Stimulated activated CD8-positive, alpha-beta memory T cell treated with anti-CD3 and anti-CD28 coated beads, Interleukin-7, amount 100 ng/mL, for 4 hours (primary cell): Measurements from ENCODE around the gene C20orf141.
"Not testable (repeated sequence)": the region's sequence is repeated elsewhere in the genome, so short reads cannot be mapped to it uniquely, and the experiment has no call there.

ENCODE experiments used
- DNase-seq, 2 donors: peaks; one replicate each; pipeline ENCODE4 v3.0.0-alpha.2; 2020; ENCODE audit warnings: low read depth in 2 of 2

C20orf141 gene, protein sequence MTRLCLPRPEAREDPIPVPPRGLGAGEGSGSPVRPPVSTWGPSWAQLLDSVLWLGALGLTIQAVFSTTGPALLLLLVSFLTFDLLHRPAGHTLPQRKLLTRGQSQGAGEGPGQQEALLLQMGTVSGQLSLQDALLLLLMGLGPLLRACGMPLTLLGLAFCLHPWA

DNA sequence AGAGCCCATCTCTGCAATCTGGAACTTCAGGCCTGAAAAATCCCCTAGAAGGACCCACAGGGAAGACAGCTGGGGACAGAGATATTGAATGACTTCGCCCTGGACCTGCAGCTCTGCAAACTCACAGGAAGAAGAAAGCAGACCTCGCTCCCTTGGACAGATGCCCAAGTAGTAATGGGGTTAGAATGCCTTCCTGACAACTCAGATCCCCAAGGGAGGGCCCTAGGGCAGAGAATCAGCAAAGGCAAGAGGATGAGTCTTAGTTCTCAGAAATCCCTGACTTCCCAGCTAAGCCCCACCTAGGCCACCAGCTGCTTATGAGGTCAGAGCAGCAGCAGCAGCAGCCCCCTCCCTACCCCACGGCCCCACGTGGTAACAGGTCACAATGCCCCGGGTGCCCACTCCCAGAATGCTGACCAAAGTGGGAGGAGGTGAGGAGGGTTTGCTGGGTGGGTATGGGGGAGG lies at the start of gene C20orf141:
Gene C20orf141, plus strand, starts transcription at position 401 of the 465 bp plus-strand sequence. CDS start 198 bp downstream, outside the sequence.
- no peak for DNase-seq

DNA sequence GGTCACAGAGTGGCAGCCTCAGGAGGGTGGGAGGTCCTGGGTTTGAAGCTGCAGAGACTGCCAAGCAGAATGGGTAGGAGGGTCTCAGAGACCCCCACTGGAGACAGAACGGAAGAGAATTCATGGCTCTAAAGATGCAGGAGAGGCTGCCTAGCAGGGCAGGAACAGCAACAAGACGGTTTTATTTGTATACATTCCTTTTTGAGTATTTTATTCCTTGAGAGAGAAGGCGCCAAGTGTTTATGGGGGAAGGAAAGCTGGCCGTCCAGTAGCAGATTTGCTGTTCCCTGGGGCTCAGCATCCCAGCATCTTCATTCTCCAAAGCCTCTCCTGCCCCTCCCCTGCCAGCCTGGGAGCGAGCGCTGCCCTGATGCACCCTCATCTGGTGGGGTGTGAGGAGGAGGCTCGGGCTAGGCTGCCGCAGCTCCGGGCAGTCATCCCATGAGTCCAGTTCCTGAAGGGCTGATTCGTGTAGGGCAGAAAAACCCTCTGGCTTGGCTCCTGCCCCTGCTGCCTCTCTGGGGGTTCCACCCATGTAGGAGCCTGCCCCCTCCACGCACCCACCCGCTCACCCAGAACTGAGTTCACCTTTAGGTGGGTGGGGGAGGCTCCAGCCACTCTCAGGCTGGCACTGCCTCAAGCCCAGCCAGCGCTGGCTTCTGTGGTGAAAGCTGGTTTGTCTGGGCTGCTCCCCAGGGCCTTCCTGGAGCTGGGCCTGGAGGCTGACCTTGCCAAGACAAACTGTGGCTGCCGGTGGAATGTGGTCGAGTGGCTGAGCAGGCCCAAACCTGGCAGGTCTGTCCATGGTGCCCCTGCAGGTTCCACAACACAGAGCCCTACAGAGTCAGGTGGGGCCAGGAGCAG lies 46.8 kb upstream of the C20orf141 start:
- no peak for DNase-seq

DNA sequence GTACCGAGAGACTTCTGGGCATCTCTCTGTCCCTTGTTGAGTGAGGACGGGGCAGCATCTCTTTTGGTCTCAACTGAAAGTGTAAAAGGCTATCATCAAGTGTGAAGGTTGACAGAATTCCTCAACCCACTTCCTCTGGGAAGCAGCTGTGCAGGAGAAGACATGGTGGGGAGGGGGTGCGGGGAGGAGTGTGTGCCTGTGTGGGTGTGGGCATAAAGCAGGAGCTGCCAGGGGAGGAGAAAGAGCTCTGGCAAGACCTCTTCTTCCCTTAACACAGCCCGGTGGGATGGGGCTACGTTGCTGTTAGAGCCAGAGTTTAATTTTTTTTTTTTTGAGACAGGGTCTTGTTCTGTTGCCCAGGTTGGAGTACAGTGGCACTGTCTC lies 46.2 kb upstream of the C20orf141 start:
- no peak for DNase-seq

DNA sequence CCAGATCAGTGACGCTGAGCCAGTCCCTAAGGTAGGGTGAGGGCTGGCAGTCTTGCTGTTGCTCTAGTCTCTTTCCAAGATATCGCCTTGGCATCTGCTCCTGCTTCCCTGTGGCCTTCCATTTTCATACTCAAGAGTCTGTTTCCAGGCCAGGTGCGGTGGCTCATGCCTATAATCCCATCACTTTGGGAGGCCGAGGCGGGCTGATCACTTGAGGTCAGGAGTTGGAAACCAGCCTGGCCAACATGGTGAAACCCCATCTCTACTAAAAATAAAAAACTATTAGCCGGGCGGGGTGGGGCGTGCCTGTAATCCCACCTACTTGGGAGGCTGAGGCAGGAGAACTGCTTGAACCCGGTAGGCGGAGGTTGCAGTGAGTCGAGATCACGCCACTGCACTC lies 44.7 kb upstream of the C20orf141 start:
- not testable (repeated sequence) for DNase-seq

DNA sequence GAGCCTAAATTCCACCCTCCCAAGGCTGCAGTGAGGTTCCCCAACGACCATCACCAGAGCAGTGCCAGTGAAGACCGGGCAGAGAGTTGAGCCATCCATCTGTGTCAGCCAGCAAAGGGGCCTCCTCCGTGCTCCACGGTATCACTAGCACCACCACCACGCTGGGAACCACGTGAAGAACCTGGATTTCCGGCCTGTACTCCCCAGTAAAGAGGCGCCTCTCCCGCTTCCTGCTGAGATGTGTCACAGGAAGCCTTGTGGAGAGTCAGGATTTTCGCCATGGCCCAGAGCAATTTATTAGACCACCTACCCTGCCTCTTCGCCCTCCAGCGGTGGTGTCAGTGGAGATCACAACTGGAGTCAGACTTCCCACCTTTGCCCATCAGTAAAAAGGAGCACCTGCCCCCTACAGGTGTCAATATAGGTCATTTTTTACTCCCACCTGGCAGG lies 43.1 kb upstream of the C20orf141 start:
- DNase-seq, result no peak

DNA sequence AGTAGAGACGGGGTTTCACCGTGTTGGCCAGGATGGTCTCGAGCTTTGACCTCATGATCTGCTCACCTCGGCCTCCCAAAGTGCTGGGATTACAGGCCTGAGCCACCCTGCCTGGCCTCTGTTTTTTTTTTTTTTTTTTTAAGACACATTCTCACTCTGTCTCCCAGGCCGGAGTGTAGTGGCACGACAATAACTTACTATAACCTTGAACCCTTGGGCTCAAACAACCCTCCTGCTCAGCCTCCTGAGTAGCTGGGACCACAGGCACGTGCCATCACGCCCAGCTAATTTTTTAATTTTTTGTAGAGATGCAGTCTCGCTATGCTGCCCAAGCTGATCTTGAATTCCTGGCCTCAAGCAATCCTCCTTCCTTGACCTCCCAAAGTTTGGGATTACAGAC lies 41.0 kb upstream of the C20orf141 start:
- no peak for DNase-seq

DNA sequence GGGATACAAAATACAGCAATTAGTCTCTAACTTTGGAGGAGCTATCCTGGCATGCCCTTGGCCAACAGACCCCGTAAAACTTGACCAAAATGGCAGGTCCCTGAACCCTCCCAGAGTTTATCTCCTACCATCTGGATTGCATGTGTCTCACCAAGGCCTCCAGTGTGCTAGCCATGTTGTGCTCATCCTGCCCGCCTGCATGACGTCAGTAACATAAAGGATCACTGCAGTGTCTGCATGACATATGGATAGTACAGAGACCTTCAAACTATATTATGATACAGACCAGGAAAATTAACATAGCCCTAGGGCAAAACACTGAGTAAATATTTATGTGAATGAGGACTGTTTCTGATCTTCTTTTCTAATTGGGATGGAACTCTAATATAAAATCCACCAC lies 39.6 kb upstream of the C20orf141 start:
- no peak for DNase-seq

DNA sequence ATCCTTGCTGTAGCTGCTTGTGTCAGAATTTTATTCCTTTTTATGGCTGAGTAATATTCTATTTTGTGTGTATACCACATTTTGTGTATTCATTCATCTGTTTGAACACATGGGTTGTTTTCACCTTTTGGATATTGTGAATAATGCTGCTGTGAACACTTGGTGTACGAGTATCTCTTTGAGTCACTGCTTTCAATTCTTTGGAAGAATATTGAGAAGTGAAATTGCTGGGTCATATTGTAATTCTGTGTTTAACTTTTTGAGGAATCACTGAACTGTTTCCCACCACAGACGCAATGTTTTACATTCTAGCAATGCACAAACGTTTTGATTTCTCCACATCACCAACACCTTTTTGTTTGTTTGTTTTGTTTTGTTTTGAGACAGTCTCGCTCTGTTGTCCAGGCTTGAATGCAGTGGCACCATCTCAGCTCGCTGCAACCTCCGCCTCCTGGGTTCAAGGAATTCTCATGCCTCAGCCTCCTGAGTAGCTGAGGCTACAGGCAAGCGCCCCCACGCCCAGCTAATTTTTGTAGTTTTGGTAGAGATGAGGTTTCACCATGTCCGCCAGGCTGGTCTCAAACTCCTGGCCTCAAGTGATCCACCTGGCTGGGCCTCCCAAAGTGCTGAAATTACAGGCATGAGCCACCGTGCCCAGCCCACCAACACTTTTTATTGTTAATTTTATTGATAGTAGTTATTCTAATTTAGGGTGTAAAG lies 36.0 kb upstream of the C20orf141 start:
- DNase-seq, result no peak

DNA sequence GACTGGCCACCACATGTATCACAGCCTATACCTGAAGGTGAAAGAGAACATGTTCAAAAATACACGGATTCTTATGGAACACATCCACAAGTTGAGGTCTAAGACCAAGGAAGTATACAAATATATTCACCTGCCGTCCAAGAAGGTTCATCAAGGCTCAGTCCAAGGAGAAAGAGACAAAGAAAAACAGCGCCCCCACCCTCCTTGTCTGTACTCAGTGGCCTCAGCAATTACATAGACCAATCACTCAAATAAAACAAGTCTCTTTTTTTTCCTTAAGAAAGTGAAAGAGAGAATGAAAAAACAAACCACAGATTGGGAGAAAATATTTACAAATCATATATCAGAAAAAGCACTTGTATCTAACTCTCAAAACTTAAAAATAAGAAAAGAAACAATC lies 33.8 kb upstream of the C20orf141 start:
- DNase-seq, result no peak

DNA sequence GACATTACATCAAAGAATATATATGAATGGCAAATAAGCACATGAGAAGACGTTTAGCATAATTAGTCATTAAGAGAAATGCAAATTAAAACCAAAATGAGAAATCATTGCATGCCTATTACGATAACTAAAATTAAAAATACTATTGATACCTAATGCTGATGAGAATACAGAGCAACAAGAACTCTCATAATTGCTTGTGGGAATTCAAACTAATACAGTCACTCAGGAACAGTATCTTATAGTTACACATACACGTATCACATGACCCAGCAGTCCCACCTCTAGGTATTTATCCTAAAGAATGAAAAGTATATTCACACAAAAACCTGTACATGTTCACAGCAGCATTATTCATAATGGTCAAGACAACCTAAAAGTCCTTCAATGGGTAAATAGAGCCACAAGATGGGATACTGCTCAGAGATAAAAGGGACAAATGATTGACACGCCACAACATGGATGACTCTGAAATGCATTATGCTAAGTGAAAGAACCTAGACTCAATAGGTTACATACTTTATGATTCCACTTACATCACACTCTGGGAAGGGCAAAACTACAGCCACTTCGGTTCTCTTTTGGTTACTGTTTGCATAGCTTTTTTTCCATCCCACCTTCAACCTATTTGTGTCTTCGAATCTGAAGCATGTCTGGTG lies 30.8 kb upstream of the C20orf141 start:
- DNase-seq, result no peak

DNA sequence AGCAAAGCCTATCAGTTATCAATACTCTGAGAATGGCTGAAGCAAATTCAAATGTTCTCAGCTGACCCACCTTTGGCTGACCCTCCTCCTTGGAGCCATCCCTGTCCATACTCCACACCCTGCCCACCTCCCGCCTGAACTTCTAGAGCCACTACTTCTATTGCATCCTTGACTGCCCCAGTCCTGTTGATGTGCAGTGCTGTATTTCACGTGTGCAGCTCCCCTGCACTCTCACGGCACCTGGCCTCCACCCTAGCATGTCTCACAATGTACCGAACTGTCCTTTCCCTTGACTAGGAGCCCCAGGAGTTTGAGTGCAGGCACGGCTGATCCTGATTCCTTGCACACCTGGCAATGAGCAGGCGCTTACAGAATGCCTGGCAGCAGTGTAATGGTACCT lies 21.3 kb upstream of the C20orf141 start:
- DNase-seq, result no peak

DNA sequence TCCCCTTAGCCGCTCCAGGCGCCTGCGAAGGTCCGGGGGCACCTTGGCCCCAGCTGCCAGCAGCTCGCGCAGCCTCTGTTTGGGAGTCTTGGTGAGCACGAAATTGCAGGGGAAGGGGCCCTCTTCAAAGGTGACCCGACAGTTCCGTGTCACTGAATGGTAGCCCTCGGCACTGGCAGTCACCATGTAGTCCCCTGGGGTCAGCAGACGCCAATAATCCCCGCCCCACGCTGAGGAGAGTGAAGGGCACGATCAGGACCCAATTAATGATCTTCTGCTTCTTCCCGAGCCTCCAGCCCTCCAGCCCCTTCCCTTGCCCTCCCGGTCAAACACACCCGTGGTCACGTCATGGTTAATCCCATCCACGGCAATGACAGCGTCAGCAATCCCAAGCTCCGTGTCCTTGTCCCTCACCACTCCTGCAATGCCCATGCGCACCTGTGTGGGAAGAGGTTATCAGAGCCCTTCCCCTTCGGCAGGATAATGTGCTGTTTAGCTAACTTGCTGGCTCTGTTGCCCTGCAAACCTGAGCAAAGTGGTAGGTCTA lies 20.5 kb upstream of the C20orf141 start:
- DNase-seq, result no peak

DNA sequence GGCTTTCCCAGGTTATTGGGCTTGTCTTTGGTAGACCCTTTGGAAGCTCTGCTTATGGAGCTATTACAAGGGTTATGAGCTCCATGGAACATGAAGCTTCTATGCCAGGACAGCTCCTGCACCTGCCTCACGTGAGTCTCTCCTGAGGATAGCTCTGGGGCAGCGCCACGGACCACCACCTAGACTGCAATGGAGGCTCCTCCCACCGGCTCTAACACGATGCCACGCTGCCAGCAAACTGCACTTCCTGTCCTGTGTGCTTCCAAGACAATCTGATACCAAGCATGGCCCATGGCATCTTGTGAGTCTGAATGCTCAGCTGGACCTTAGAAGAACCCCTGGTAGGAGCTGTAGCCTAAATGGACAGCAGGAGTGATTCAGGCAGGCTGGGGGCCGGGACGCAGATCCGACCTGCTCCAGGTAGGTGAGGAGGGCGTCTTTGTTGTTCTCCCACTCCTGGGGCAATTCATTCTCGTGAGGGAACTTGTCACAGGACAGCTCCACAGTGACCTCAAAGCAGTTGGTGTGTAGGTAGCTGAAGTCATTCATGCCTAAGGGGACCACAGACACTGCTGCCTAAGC lies 19.8 kb upstream of the C20orf141 start:
- no peak for DNase-seq

DNA sequence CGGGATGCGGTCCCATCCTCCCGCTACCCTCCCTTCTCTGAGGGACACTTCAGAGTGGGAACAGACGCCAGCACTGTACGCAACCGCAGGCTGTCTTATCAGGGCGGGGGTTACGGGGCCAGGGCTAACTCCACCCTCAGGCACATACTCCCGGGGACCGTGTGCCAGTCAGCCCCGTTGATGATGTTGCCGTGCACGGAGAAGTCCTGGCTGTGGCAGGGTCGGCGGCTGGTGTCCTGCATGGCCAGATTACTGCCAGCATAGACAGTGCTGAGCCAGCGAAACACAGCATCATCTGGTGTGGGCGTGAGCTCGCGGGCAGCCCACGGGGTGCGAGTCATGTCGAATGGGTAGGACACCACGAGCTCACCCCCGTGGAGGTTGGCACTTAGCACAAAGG lies 19.3 kb upstream of the C20orf141 start:
- DNase-seq, result no peak

DNA sequence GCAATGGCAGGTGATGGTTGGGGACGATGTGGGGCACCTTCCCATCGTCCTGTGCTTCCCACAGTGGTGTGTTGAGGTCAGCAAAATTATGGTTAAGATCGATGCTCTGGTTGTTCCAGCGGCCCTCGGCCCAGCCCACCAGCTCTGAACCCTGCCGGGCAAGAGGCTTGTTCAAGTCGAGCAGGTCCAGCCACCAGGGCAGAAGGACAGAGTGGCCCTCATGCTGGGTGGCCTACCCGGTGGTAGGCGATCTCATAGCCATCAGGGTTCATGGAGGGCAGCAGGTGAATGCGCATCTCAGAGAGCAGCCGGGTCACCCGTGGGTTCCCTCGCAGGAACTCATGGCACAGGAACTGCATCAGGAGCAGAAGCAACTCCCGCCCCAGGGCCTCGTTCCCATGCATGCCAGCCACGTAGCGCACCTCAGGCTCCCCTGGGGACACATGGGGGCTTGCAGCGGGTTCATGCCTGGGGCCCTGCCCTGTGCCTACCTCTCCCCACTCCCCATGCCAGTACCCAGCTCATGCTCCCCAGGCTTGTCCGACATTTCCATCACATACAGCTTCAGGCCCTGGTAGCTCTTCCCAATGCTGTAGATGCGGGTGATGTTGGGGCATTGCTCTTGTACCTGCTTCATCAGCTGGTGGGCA lies 18.7 kb upstream of the C20orf141 start:
- DNase-seq, result no peak

DNA sequence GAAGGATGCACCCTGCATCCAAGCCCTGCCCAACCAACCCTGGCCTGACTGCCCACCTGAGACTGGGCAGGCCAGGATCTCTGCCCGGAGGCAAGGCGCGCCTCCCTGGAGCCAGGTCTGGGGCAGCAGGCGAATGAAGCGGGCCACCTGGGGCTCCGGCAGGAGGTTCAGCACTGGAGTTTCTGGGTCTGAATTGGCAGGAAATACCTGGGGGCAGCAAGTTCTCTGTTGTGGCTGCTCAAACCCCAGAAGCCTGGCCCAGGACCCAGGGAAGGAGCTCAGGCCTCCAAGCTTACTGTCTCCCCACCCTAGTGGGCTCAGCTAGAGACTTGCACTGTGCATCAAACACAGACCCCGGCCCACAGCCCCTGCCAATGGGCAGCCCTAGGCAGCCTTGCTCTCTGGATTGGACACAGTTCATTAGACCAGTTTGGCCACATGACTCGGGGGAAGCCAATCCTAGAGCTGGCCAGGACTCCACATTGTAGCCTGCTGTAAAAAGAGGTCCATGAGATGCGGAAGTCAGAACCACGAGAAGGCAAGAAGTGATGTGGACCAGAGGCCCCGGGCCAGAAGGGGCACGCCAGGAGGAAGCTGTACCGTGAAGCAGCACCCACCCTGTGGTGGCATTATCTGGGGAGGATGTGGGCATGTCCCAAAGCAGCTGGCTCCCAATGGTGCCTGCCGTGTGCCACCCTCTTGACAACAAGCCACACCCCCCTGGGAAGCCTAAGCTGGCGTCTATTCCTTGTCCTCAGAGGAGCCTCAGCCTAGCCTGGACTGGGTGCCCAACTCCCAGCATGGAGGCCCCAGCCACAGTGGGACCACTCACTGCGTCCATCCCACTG lies 17.4 kb upstream of the C20orf141 start:
- no peak for DNase-seq

DNA sequence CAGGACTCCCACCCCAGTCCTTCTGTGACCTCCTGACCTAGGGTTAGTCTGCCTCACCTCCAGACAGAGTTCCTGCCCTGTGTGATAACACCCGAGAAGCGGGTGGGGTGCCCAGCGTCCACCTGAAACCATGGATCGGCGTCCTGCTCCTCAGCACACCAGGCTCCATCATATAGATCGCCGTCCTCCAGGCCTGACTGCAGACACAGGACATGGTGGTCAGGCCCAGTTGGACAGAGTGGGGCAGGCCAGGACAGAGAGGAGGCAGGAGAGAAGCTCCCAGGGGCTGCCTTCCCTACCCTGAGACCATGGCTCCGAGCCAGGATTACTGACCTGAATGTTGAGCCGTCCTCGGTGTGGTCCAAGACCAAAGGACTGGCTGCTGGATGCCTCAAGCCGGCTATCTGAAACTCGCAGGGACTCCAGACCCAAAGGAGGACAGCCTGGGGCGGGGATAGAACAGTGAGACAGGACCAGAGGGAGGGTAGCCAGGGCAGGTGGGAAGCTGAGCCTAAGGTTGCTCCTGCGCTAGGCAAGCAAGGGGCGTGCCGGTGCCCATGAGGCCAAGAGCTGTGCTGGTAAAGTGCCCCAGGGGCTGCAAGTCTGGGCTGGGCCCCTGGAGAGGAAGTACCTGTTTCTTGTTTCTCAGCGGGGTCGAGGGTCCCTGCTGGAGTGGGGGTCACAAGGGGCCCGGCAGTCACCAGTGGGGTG lies 16.5 kb upstream of the C20orf141 start:
- no peak for DNase-seq

DNA sequence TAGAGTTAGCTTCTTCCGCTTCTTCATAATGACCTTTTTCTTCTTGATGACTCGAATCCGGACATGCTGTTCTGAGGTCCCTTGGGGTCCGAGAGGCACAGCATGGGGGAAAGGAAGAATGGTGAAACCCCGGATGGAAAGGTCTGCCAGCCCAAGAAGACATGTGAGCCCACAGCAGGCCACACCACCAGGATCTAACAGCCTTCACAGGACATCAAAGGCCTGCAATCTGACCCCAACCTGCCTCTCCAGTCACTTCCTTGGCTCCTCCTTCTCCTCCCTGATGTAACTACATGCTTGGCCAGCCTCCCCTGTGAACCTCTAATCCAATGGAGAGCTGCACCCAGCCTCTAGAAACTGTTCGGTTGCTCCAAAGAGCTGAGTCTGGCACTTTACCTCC lies 16.0 kb upstream of the C20orf141 start:
- DNase-seq, result no peak

DNA sequence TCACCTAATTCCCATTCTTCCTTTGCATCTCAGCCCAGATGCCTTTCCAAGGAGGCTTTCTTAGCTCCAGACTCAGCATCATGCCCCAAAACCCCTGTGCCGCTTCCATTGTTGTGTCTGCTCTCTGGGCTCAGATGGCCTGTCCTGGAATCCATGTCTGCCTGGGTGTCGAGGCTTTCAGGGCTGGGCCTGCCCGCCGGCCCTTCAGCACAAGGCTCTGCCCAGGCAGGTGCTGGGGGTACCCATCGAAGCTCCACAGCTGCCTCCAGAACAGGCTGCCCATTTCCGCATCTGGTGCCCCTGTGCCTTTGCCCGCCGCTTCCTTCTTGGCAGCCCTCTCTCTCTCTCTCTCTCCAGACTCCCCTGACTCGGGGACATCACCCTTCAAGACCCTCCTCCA lies 15.5 kb upstream of the C20orf141 start:
- no peak for DNase-seq
